GM12874 (cell line): Measurements from ENCODE around the gene SLC44A1.

Source experiments
- TF ChIP-seq, protein P1 (sequence below): IDR thresholded peaks from 2 replicates; pipeline ENCODE4 v1.5.1; 2011; ENCODE audit warnings: low read depth, mild to moderate bottlenecking, control low read depth, low read length, moderate library complexity; ENCODE audit not compliant: insufficient read depth

SLC44A1 gene

DNA sequence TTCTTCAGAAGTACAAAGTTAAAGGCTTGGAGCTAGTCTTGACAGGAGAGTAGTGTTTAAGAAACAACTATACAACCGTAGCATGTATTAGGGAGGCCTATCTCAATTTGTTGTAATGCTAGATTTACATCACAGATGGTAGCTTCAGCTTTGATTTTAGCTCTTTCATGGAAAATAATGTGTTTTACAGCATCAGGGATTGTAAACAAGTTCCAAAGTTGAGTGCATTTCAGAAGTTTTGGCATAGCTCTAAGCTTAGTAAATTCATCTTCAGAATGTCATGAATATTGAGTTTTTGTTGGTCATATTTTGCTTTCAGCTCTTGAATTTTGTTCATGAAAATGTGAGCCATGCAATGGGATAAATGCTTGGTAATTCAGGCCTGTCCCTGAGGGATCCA, 30.7 kb downstream of the SLC44A1 start:
- TF ChIP-seq, protein P1, sequence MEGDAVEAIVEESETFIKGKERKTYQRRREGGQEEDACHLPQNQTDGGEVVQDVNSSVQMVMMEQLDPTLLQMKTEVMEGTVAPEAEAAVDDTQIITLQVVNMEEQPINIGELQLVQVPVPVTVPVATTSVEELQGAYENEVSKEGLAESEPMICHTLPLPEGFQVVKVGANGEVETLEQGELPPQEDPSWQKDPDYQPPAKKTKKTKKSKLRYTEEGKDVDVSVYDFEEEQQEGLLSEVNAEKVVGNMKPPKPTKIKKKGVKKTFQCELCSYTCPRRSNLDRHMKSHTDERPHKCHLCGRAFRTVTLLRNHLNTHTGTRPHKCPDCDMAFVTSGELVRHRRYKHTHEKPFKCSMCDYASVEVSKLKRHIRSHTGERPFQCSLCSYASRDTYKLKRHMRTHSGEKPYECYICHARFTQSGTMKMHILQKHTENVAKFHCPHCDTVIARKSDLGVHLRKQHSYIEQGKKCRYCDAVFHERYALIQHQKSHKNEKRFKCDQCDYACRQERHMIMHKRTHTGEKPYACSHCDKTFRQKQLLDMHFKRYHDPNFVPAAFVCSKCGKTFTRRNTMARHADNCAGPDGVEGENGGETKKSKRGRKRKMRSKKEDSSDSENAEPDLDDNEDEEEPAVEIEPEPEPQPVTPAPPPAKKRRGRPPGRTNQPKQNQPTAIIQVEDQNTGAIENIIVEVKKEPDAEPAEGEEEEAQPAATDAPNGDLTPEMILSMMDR = no peak

DNA sequence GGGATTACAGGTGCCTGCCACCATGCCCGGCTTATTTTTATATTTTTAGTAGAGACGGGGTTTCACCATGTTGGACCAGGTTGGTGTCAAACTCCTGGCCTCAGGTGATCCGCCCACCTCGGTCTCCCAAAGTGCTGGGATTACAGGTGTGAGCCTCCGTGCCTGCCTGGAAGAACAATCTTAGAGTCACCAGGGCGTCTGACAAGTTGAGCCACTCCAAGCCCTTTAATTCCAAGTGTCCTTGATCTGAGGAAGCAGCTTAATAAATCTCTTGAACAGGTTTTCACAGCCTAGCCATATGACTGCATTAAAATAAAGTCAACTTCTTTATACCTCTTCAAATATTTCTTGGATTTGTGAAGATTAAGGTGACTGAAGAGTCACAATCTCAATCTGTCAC, 31.5 kb downstream of the SLC44A1 start:
- TF ChIP-seq, protein P1 = no peak

DNA sequence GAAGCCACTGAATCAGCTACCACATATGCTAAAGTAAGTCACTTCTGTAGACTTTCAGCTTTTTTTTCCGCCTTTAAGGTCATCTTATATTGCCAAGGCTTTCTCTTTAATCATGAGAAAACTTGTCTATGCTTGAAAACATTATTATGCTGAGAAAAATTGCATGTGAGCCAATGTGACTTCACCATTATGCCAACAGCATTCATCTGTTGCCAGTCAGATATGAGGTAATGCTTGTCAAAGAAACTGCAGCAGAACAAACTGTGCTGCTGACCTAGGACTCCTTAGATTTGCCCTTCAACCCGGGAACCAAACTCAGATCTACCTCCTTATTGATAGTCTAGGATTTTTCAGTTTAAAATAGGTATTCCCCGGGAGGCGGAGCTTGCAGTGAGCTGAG, 34.3 kb downstream of the SLC44A1 start:
- TF ChIP-seq, protein P1 = no peak

DNA sequence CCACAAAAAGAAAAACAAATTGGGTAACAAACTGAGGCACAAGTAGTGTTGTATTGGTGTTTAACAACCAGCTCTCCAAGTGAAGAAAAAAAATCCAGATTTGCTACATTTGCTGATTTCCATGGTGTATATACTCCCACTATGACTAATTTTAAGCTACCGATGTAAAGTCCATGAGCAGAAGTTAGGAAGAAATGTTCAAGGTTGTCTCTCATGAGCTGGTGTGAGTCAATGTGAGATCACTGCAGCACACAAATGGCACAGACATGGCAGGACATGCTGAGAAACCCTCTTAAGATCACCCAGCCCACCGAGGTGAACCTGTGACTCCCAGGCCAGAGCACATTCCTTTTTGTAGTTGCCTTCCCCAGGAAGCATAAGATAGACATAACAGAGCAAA, 36.2 kb downstream of the SLC44A1 start:
- TF ChIP-seq, protein P1 = no peak

DNA sequence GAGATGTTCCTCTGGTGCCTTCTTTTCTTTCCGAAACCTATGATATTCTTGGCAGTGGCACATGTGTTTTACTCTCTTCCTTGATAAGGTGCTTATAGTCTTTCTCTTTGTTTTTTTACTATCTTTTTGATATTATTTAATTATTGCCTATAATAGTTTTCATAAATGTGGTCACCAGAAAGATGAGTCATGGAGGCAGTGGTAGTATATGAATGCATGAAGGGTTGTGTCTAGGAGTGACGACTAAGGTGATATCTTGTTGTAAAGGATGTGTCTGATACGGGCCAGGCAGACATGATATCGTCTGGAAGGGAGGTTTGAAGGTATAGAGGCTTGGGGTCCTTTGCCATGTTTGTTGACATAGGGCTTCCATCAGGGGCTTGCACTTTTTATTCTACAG, 36.8 kb downstream of the SLC44A1 start:
- TF ChIP-seq, protein P1 = no peak

DNA sequence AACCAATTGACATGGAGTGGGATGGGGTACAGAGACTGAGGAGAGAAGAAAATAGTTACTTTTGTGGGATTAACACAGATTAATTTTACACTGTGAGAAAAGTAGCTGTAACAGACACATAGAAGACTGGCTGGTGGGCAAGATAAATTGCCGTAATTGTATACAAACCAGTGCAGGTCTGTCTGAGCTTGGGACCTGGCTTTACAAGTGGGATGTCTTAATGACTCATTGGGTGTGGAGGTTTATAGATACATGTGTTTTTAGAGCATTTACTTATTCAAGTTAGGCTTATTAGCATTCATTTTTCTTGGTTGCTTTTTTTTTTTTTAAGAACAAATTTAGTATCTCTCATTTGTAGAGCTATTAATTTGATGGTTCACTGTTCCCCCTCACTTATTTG, 37.5 kb downstream of the SLC44A1 start:
- TF ChIP-seq, protein P1 = no peak

DNA sequence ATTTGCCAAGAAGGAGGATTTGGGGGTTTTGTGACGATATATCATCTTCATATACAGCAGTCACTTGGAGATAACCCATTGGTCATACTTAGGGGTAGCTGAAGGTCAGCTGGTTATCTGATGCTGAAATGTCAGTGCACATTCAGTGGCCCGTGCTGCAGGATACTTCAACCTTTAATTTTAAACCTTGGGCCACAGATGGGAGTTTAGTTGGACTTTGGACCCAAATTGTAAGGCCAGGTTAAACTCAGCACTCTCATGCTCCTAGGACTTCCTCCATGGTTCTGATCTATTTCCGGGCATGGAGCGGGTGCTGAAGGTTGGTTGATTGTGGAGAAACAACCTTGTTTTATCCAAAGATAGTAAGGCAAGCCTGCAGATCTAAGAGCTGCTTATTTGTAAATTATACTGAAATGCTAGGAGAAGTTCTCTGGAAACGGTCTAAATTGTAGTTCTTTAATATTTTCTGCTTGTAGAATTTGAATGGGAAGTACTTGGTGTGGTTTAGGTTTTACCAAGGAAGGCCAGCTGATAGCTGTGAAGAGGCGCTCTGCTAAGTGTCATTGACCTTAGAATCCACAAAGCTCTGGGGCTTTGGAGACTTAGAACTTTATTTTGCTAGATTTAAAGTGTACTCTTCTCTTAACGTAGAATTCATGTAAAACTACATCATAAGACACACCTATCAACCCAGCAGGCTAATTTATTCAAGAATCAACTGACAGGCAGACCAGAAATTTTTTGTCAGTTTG, 38.6 kb downstream of the SLC44A1 start:
- TF ChIP-seq, protein P1 = no peak
